Endothelial cell (in vitro differentiated cells): ENCODE data around the gene PTPN14. TPM values are rescaled to one million over a fixed set of nuclear protein-coding genes. Genes with fewer than 3 reads are reported as not detected.

Experiments used
- DNase-seq: peaks from one replicate; pipeline ENCODE4 v3.0.0; 2021; ENCODE audit warnings: low spot score
- H3K27ac Mint-ChIP-seq: one replicate; pipeline ENCODE4 v1.8.0; 2021; ENCODE audit warnings: mixed read lengths, inconsistent platforms; ENCODE audit not compliant: unreplicated experiment
- H3K27me3 Mint-ChIP-seq: one replicate; pipeline ENCODE4 v1.8.0; 2021; ENCODE audit warnings: mild to moderate bottlenecking, moderate library complexity, mixed read lengths, inconsistent platforms; ENCODE audit not compliant: unreplicated experiment
- H3K36me3 Mint-ChIP-seq: one replicate; pipeline ENCODE4 v1.8.0; 2021; ENCODE audit warnings: mild to moderate bottlenecking, low read depth, mixed read lengths, inconsistent platforms; ENCODE audit not compliant: unreplicated experiment
- H3K4me1 Mint-ChIP-seq: one replicate; pipeline ENCODE4 v1.8.0; 2021; ENCODE audit warnings: mild to moderate bottlenecking, mixed read lengths, inconsistent platforms; ENCODE audit not compliant: unreplicated experiment
- H3K4me3 Mint-ChIP-seq: one replicate; pipeline ENCODE4 v1.8.0; 2021; ENCODE audit warnings: mild to moderate bottlenecking, mixed read lengths, inconsistent platforms; ENCODE audit not compliant: unreplicated experiment
- H3K9me3 Mint-ChIP-seq: one replicate; pipeline ENCODE4 v1.8.0; 2021; ENCODE audit warnings: mixed read lengths, inconsistent platforms; ENCODE audit not compliant: unreplicated experiment
- CTCF ChIP-seq: fragments of 200-600 bp; sonication (generic); IDR thresholded peaks from one replicate; pipeline ENCODE4 v1.5.0; 2021; ENCODE audit warnings: antibody characterized with exemption; ENCODE audit not compliant: unreplicated experiment
- total RNA-seq: library from RNA; stranded (reverse); fragmentation: NEBNext Ultra II Directional; extraction: Animal tissue kit (Norgen Biotek cat#: 25700); gene quantifications from one replicate; pipeline ENCODE4 v1.2.1, GENCODE V29; 2021; ENCODE audit not compliant: unreplicated experiment

PTPN14 gene
- total RNA-seq, 1 donor from 2014 or later = 46.3 TPM

GRCh38 chr1:214470132-214470531 is 81.3 kb downstream of the PTPN14 start:
- no peak for TF ChIP-seq CTCF
- H3K27ac Mint-ChIP-seq = no peak overlapping the region
- no peak overlapping the region for H3K4me3 Mint-ChIP-seq
- no peaks in the 10 kb centered on the region for H3K27me3 Mint-ChIP-seq
- no peak for DNase-seq
- H3K9me3 Mint-ChIP-seq = no peaks in the 10 kb centered on the region
- H3K4me1 Mint-ChIP-seq = peaks cover 11% of the 10 kb centered on the region
- H3K36me3 Mint-ChIP-seq = peaks cover 5% of the 10 kb centered on the region

- no peak for DNase-seq
- no peak for TF ChIP-seq CTCF
- Mint-ChIP-seq H3K27ac (no peak overlapping the region), H3K4me3 (no peak overlapping the region), H3K4me1 (peaks cover 10% of the 10 kb centered on the region), H3K36me3 (peaks cover 5% of the 10 kb centered on the region), H3K9me3 (no peaks in the 10 kb centered on the region), H3K27me3 (no peaks in the 10 kb centered on the region)
Observed at GRCh38 chr1:214469290-214469689, 82.1 kb downstream of the PTPN14 start.

- Mint-ChIP-seq H3K4me3 (no peak overlapping the region), H3K36me3 (peaks cover 7% of the 10 kb centered on the region), H3K27ac (no peak overlapping the region), H3K9me3 (no peaks in the 10 kb centered on the region), H3K4me1 (peaks cover 6% of the 10 kb centered on the region), H3K27me3 (no peaks in the 10 kb centered on the region)
- no peak for DNase-seq
- TF ChIP-seq CTCF = no peak
Observed at GRCh38 chr1:214467078-214467585, 84.3 kb downstream of the PTPN14 start.

- H3K36me3 Mint-ChIP-seq = peaks cover 5% of the 10 kb centered on the region
- H3K4me1 Mint-ChIP-seq = peaks cover 5% of the 10 kb centered on the region
- no peaks in the 10 kb centered on the region for H3K9me3 Mint-ChIP-seq
- no peak overlapping the region for H3K4me3 Mint-ChIP-seq
- no peaks in the 10 kb centered on the region for H3K27me3 Mint-ChIP-seq
- no peak for DNase-seq
- TF ChIP-seq CTCF = no peak
- H3K27ac Mint-ChIP-seq = no peak overlapping the region
Observed at GRCh38 chr1:214466403-214467077, 84.9 kb downstream of the PTPN14 start.
